Suprapubic skin (tissue), 4 donors: Measurements from ENCODE around the gene ZNF578.
A peak's percentile ranks its signal among the peaks of the same experiment; 100 is the strongest.

ENCODE experiments used
- EP300 ChIP-seq: sonication (generic); formaldehyde crosslinking; IDR thresholded peaks from one replicate; pipeline ENCODE4 v1.6.1; 2017; ENCODE audit warnings: antibody characterized with exemption
- POLR2A ChIP-seq, 2 donors: fragments of 450-650 bp; IDR thresholded peaks; one replicate each; pipeline ENCODE4 v1.6.1; 2017; ENCODE audit warnings: antibody characterized with exemption in 2 of 2, mild to moderate bottlenecking in 2 of 2, moderate library complexity in 2 of 2
- POLR2AphosphoS5 ChIP-seq, 3 donors: sonication (generic); formaldehyde crosslinking; IDR thresholded peaks; one replicate each; pipeline ENCODE4 v1.6.1; 2017; ENCODE audit warnings: antibody characterized with exemption in 3 of 3
- TF ChIP-seq, protein P1 (sequence below), 2 donors: fragments of 200-600 bp in 1 of 2; fragments of 450-650 bp in 1 of 2; sonication (generic) in 1 of 2; IDR thresholded peaks; one replicate each; pipeline ENCODE4 v1.5.1; 2016 to 2019; ENCODE audit warnings: antibody characterized with exemption in 2 of 2, mild to moderate bottlenecking in 1 of 2, moderate library complexity in 1 of 2

GRCh38 chr19:52527134-52527955, 74.0 kb downstream of the ZNF578 start, which contains the start of gene ZNF808:
- TF ChIP-seq EP300 (no peak), POLR2AphosphoS5 (IDR thresholded peaks at IDR 0.05) (peak in 2 of 3 donors; percentile 23 to 43), POLR2A (IDR thresholded peaks at IDR 0.05) (peak in 1 of 2 donors; percentile 50)
- TF ChIP-seq, protein P1, sequence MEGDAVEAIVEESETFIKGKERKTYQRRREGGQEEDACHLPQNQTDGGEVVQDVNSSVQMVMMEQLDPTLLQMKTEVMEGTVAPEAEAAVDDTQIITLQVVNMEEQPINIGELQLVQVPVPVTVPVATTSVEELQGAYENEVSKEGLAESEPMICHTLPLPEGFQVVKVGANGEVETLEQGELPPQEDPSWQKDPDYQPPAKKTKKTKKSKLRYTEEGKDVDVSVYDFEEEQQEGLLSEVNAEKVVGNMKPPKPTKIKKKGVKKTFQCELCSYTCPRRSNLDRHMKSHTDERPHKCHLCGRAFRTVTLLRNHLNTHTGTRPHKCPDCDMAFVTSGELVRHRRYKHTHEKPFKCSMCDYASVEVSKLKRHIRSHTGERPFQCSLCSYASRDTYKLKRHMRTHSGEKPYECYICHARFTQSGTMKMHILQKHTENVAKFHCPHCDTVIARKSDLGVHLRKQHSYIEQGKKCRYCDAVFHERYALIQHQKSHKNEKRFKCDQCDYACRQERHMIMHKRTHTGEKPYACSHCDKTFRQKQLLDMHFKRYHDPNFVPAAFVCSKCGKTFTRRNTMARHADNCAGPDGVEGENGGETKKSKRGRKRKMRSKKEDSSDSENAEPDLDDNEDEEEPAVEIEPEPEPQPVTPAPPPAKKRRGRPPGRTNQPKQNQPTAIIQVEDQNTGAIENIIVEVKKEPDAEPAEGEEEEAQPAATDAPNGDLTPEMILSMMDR (IDR thresholded peaks at IDR 0.05), result peak; percentile 28 to 45
